Measurements from ENCODE around the gene HPGD. TPM values are rescaled to one million over a fixed set of nuclear protein-coding genes. Genes with fewer than 3 reads are reported as not detected.

HPGD gene
- total and polyA plus RNA-seq, 2 of the 4 experiments (the other 2 are of a cell fraction) = not detected

GRCh38 chr4:174475528-174475927, 46.8 kb downstream of the HPGD start:
- dilution Hi-C loops (cut with HindIII; ENCODE audit: low sequenced_read_pairs, unreplicated experiment) (no loop called here), in situ Hi-C loops (cut with MboI; ENCODE audit: low sequenced_read_pairs) (no loop called here), intact Hi-C loops (cut with micrococcal nuclease) (no loop called here)
- H4K20me1 ChIP-seq (ENCODE audit: insufficient read depth, low read length) = no peaks in the 10 kb centered on the region
- no peak overlapping the region for H3K27ac ChIP-seq (ENCODE audit: insufficient read depth, low read length)
- H2BK5ac ChIP-seq (ENCODE audit: low read depth, low read length, poor library complexity, severe bottlenecking) = no peak overlapping the region
- no TSS peak for BruUV-seq (replicated peaks)
- H3K23ac ChIP-seq (ENCODE audit: low read depth, low read length) = no peak overlapping the region
- H3K56ac ChIP-seq (ENCODE audit: extremely low read depth, insufficient read depth, low read length) = no peak overlapping the region
- peaks cover 7% of the 10 kb centered on the region; the same call in 1 of the 2 replicates for H3K9me3 ChIP-seq (ENCODE audit: control insufficient read depth, insufficient read depth, low read length)
- H3K14ac ChIP-seq (replicated peaks; ENCODE audit: low read depth, low read length) = no peak overlapping the region
- H4K5ac ChIP-seq (ENCODE audit: low read depth, low read length) = no peak overlapping the region
- no peak overlapping the region for H3K4me3 ChIP-seq (ENCODE audit: insufficient read depth, low read depth, low read length)
- H3K36me3 ChIP-seq (ENCODE audit: control insufficient read depth, insufficient read depth, low read length) = no peaks in the 10 kb centered on the region
- no peak for DNase-seq
- no peak overlapping the region for H2BK120ac ChIP-seq (ENCODE audit: low read depth, low read length)
- H2AFZ ChIP-seq (replicated peaks; ENCODE audit: low read length, poor library complexity) = no peak overlapping the region
- H3K27me3 ChIP-seq (ENCODE audit: control insufficient read depth, insufficient read depth, low read length) = no peaks in the 10 kb centered on the region
- no peaks in the 10 kb centered on the region for H3K4me1 ChIP-seq (ENCODE audit: control insufficient read depth, insufficient read depth, low read length)
- no peak overlapping the region for H2AK5ac ChIP-seq (ENCODE audit: low read depth, low read length)
- no peak overlapping the region for H2AK9ac ChIP-seq (replicated peaks; ENCODE audit: low read depth, low read length, poor library complexity)
- ChIA-PET POLR2A (ENCODE audit: unreplicated experiment) (no interaction called here), CTCF (no interaction called here)
- H3K4ac ChIP-seq (ENCODE audit: low read depth, low read length) = no peak overlapping the region
- no peaks in the 10 kb centered on the region for H3K9me1 ChIP-seq (ENCODE audit: insufficient read depth, low read length)
- no peak overlapping the region for H4K8ac ChIP-seq (ENCODE audit: low read depth in 2 of 2, low read length in 2 of 2)
- no peaks in the 10 kb centered on the region for H3K79me1 ChIP-seq (ENCODE audit: low read depth in 1 of 2, low read length in 2 of 2)
- no peak overlapping the region for H2BK15ac ChIP-seq (ENCODE audit: low read depth, low read length)
- no peak overlapping the region for H3K9ac ChIP-seq (ENCODE audit: low read depth, low read length)
- H3K18ac ChIP-seq (ENCODE audit: low read depth, low read length) = no peak overlapping the region
- no CpG with 5 or more reads among the region's 3 CpGs for WGBS, 2 experiments (ENCODE audit: extremely low coverage in 2 of 2, insufficient read length in 1 of 2)
- TF ChIP-seq MXI1 (IDR thresholded peaks at IDR 0.05; ENCODE audit: borderline replicate concordance, low read depth, low read length) = no peak
- no peak for TF ChIP-seq RFX5 (IDR thresholded peaks at IDR 0.05; ENCODE audit: low read depth, low read length)
- no peak for TF ChIP-seq USF2 (IDR thresholded peaks at IDR 0.05; ENCODE audit: low read depth, low read length)
- no peak for ATAC-seq (ENCODE audit: low read depth)
- H2BK20ac ChIP-seq (ENCODE audit: low read depth, low read length) = no peak overlapping the region
- H4K91ac ChIP-seq (ENCODE audit: insufficient read depth, low read depth, low read length) = no peak overlapping the region
- no peak overlapping the region for H3K4me2 ChIP-seq (ENCODE audit: low read depth, low read length)
